OCI-LY7 (cell line): ENCODE measurements around the gene GNAZ.

Experiments used
- EZH2phosphoT487 ChIP-seq: fragments of 200-600 bp; sonication (generic); IDR thresholded peaks from 2 replicates; pipeline ENCODE4 v1.6.1; 2018; ENCODE audit warnings: low read depth, borderline replicate concordance, mild to moderate bottlenecking, mixed run types, antibody characterized with exemption, low read length, moderate library complexity, mixed read lengths
- TF ChIP-seq, protein P1 (sequence below): fragments of 200-600 bp; sonication (generic); conservative IDR thresholded peaks from 2 replicates; pipeline ENCODE4 v1.5.1; 2014; ENCODE audit warnings: mild to moderate bottlenecking, antibody characterized with exemption, low read length, moderate library complexity, mixed read lengths

DNA sequence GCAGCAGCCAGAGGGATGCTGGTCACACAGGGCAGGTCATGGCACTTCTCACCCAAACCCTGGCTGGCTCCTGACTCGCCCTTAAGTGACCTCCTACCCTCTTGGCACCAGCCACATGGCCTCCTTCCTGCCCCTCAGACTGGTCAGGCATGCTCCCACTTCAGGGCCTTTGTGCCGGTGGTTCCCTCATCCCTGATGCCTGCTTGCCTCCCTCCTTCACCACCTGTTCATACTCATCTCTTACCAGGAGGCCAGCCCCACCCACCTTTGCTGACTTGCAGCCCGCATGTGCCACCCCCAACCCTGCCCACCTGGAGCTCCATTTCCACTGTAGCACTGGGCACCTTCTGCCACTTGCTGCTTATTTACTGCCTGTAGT is 20.1 kb downstream of the GNAZ start:
- TF ChIP-seq, protein P1, sequence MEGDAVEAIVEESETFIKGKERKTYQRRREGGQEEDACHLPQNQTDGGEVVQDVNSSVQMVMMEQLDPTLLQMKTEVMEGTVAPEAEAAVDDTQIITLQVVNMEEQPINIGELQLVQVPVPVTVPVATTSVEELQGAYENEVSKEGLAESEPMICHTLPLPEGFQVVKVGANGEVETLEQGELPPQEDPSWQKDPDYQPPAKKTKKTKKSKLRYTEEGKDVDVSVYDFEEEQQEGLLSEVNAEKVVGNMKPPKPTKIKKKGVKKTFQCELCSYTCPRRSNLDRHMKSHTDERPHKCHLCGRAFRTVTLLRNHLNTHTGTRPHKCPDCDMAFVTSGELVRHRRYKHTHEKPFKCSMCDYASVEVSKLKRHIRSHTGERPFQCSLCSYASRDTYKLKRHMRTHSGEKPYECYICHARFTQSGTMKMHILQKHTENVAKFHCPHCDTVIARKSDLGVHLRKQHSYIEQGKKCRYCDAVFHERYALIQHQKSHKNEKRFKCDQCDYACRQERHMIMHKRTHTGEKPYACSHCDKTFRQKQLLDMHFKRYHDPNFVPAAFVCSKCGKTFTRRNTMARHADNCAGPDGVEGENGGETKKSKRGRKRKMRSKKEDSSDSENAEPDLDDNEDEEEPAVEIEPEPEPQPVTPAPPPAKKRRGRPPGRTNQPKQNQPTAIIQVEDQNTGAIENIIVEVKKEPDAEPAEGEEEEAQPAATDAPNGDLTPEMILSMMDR = no peak
- TF ChIP-seq EZH2phosphoT487 = no peak
